ENCODE results near the gene ABLIM3.

Gene ABLIM3

GRCh38 chr5:149130121-149130914 lies 11.0 kb upstream of the ABLIM3 start:
- DNase-seq (ENCODE audit: low read depth, low spot score): no peak
- in situ Hi-C loops (cut with HindIII; ENCODE audit: low sequenced_read_pairs): no loop called here
- TF ChIP-seq CTCF (IDR thresholded peaks at IDR 0.05; ENCODE audit: low read depth, low read length): peak; percentile 57
- no peak overlapping the region for H3K4me3 ChIP-seq (ENCODE audit: low read depth, low read length)

GRCh38 chr5:149132474-149132873 lies 8.8 kb upstream of the ABLIM3 start:
- in situ Hi-C loops (cut with HindIII; ENCODE audit: low sequenced_read_pairs): no loop called here

GRCh38 chr5:149133795-149134777 lies 7.2 kb upstream of the ABLIM3 start:
- peak; percentile 88 for DNase-seq (ENCODE audit: low read depth, low spot score)

More at GRCh38 chr5:149132474-149132873, 8.8 kb upstream of the ABLIM3 start:
- no peak for DNase-seq (ENCODE audit: low read depth, low spot score)
- no peak for TF ChIP-seq CTCF (IDR thresholded peaks at IDR 0.05; ENCODE audit: low read depth, low read length)
- H3K4me3 ChIP-seq (ENCODE audit: low read depth, low read length): no peak overlapping the region

GRCh38 chr5:149134778-149135500 lies 6.4 kb upstream of the ABLIM3 start:
- in situ Hi-C loops (cut with HindIII; ENCODE audit: low sequenced_read_pairs): no loop called here
- DNase-seq (ENCODE audit: low read depth, low spot score): peak; percentile 35
- no peak for TF ChIP-seq CTCF (IDR thresholded peaks at IDR 0.05; ENCODE audit: low read depth, low read length)
- H3K4me3 ChIP-seq (ENCODE audit: low read depth, low read length): no peak overlapping the region

More at GRCh38 chr5:149133795-149134777, 7.2 kb upstream of the ABLIM3 start:
- in situ Hi-C loops (cut with HindIII; ENCODE audit: low sequenced_read_pairs): no loop called here
- no peak overlapping the region for H3K4me3 ChIP-seq (ENCODE audit: low read depth, low read length)
- TF ChIP-seq CTCF (IDR thresholded peaks at IDR 0.05; ENCODE audit: low read depth, low read length): no peak

- peak; percentile 78 for DNase-seq (ENCODE audit: low read depth, low spot score)
- in situ Hi-C loops (cut with HindIII; ENCODE audit: low sequenced_read_pairs): no loop called here
- no peak overlapping the region for H3K4me3 ChIP-seq (ENCODE audit: low read depth, low read length)
Measured at GRCh38 chr5:149135536-149136201, 5.6 kb upstream of the ABLIM3 start.

More at GRCh38 chr5:149135536-149136201, 5.6 kb upstream of the ABLIM3 start:
- TF ChIP-seq CTCF (IDR thresholded peaks at IDR 0.05; ENCODE audit: low read depth, low read length): no peak

Data from astrocyte of the spinal cord (primary cell).